RWPE2 (cell line): Measurements from ENCODE around the gene SMCO3.
"Not testable (repeated sequence)": the region's sequence is repeated elsewhere in the genome, so short reads cannot be mapped to it uniquely, and the experiment has no call there.

Source experiments
- ATAC-seq: fragments of 200-7000 bp; cut with Tn5 transposase; 3 replicates; pipeline ENCODE4 v1.9.1; 2021; ENCODE audit warnings: low read depth
- DNase-seq: peaks from one replicate; pipeline ENCODE4 v3.0.0-alpha.2; 2020; ENCODE audit warnings: low spot score
- H3K27ac ChIP-seq: fragments of 450-650 bp; 2 replicates; pipeline ENCODE4 v1.5.1; 2017; ENCODE audit warnings: mild to moderate bottlenecking; ENCODE audit not compliant: poor library complexity, severe bottlenecking
- H3K27me3 ChIP-seq: fragments of 250-450 bp; sonication (Bioruptor Pico); 2 replicates; pipeline ENCODE4 v1.5.1; 2021; ENCODE audit warnings: mild to moderate bottlenecking, moderate library complexity; ENCODE audit not compliant: insufficient read depth, poor library complexity, severe bottlenecking
- H3K36me3 ChIP-seq: fragments of 250-450 bp; sonication (Bioruptor Pico); 2 replicates; pipeline ENCODE4 v1.5.1; 2020; ENCODE audit warnings: low read depth, mild to moderate bottlenecking, moderate library complexity
- H3K4me1 ChIP-seq: fragments of 250-450 bp; sonication (Bioruptor Pico); 2 replicates; pipeline ENCODE4 v1.5.1; 2021; ENCODE audit warnings: mild to moderate bottlenecking, moderate library complexity; ENCODE audit not compliant: insufficient read depth, poor library complexity, severe bottlenecking
- H3K4me3 ChIP-seq: fragments of 250-450 bp; sonication (Bioruptor Pico); 2 replicates; pipeline ENCODE4 v1.5.1; 2021; ENCODE audit warnings: mild to moderate bottlenecking, moderate library complexity; ENCODE audit not compliant: severe bottlenecking
- H3K9me3 ChIP-seq: fragments of 250-450 bp; sonication (Bioruptor Pico); 2 replicates; pipeline ENCODE4 v1.5.1; 2021; ENCODE audit warnings: mild to moderate bottlenecking, moderate library complexity; ENCODE audit not compliant: severe bottlenecking
- CTCF ChIP-seq: fragments of 450-650 bp; IDR thresholded peaks from one replicate; pipeline ENCODE4 v1.5.1; 2017; ENCODE audit warnings: mild to moderate bottlenecking, moderate library complexity; ENCODE audit not compliant: poor library complexity, severe bottlenecking

The SMCO3 gene

GRCh38 chr12:14769466-14769968, 44.5 kb downstream of the SMCO3 start:
- H3K9me3 ChIP-seq = no peaks in the 10 kb centered on the region

GRCh38 chr12:14768823-14769405, 45.1 kb downstream of the SMCO3 start:
- peak overlapping the region; percentile 82 for H3K27ac ChIP-seq
- no peaks in the 10 kb centered on the region for H3K27me3 ChIP-seq
- H3K4me3 ChIP-seq = peak overlapping the region; percentile 68
- no peak for TF ChIP-seq CTCF
- ATAC-seq (no peak), DNase-seq (no peak)
- H3K4me1 ChIP-seq = no peaks in the 10 kb centered on the region
- no peaks in the 10 kb centered on the region for H3K9me3 ChIP-seq
- no peaks in the 10 kb centered on the region for H3K36me3 ChIP-seq

More at GRCh38 chr12:14769466-14769968, 44.5 kb downstream of the SMCO3 start:
- peak overlapping the region; percentile 82 for H3K27ac ChIP-seq
- no peaks in the 10 kb centered on the region for H3K4me1 ChIP-seq
- no peaks in the 10 kb centered on the region for H3K36me3 ChIP-seq
- DNase-seq = no peak
- peak overlapping the region; percentile 68 for H3K4me3 ChIP-seq
- TF ChIP-seq CTCF = no peak
- H3K27me3 ChIP-seq = no peaks in the 10 kb centered on the region
- peak; percentile 7; the same call in 1 of the 3 replicates for ATAC-seq

GRCh38 chr12:14767617-14768016, 46.4 kb downstream of the SMCO3 start:
- Histone ChIP-seq H3K4me1 (no peaks in the 10 kb centered on the region), H3K27me3 (no peaks in the 10 kb centered on the region), H3K9me3 (no peaks in the 10 kb centered on the region), H3K4me3 (no peak overlapping the region), H3K36me3 (no peaks in the 10 kb centered on the region), H3K27ac (no peak overlapping the region)
- ATAC-seq = no peak
- no peak for DNase-seq
- TF ChIP-seq CTCF = no peak

GRCh38 chr12:14766649-14767215, 47.2 kb downstream of the SMCO3 start:
- Histone ChIP-seq H3K27ac (no peak overlapping the region), H3K27me3 (no peaks in the 10 kb centered on the region), H3K9me3 (no peaks in the 10 kb centered on the region), H3K4me1 (no peaks in the 10 kb centered on the region), H3K4me3 (no peak overlapping the region), H3K36me3 (no peaks in the 10 kb centered on the region)
- DNase-seq = no peak
- no peak for ATAC-seq
- TF ChIP-seq CTCF = no peak

- not testable (repeated sequence) for H3K9me3 ChIP-seq, H3K4me1 ChIP-seq, H3K27me3 ChIP-seq, H3K4me3 ChIP-seq, ATAC-seq, H3K27ac ChIP-seq, H3K36me3 ChIP-seq, DNase-seq
Measured at GRCh38 chr12:14766020-14766419, 48.0 kb downstream of the SMCO3 start.
